K562 (cell line): Measurements from ENCODE around the gene ZNF776. TPM values are rescaled to one million over a fixed set of nuclear protein-coding genes. Genes with fewer than 3 reads are reported as not detected.

Source experiments
- ATAC-seq: fragments of 200-7000 bp; cut with Tn5 transposase; 3 replicates; pipeline ENCODE4 v1.9.1; 2020; ENCODE audit warnings: moderate library complexity
- BruUV-seq: library from RNA; stranded (reverse); fragments of 400-500 nt; replicated peaks from 2 replicates; lab custom pipeline; 2021; lab: Mats Ljungman, UMichigan
- CTCF ChIA-PET: fragments of 300-600 bp; formaldehyde crosslinking; extraction: SDS; loops from one replicate; lab custom pipeline; 2021; ENCODE audit warnings: low intra/inter-chr PET ratio; lab: Yijun Ruan, JAX
- POLR2A ChIA-PET: fragments of 300-600, 350-650 bp; sonication (Branson Sonifier 250); formaldehyde crosslinking; extraction: SDS; loops from one replicate; lab custom pipeline; 2021; ENCODE audit warnings: antibody characterized with exemption, inconsistent platforms; lab: Yijun Ruan, JAX
- DNase-seq, 4 experiments: peaks; one replicate each; pipeline versions ENCODE4 v3.0.0 to v3.0.0-alpha.2; 2011 to 2018; ENCODE audit warnings: low spot score in 3 of 4, mixed read lengths in 3 of 4; ENCODE audit errors: extremely low read depth in 1 of 4
- FAIRE-seq: peaks from 2 replicates; lab custom pipeline; 2011; peaks lifted over from hg19 to GRCh38; lab: Jason Lieb, UNC
- H2AFZ ChIP-seq: 2 replicates; pipeline ENCODE4 v1.6.0; 2011; ENCODE audit warnings: low read depth, low read length, control low read depth, inconsistent platforms
- H3K27ac ChIP-seq: fragments of 200-600 bp; 3 replicates; pipeline ENCODE4 v1.8.0; 2011; ENCODE audit warnings: low read depth, mild to moderate bottlenecking, control low read depth, inconsistent platforms, low read length, moderate library complexity, mixed read lengths; ENCODE audit errors: extremely low read depth
- H3K27me3 ChIP-seq, 2 experiments: fragments of 300-600 bp in 1 of 2; 2 replicates in 1 of 2; 3 replicates in 1 of 2; pipeline versions ENCODE4 v1.6.0 to v1.8.0; 2011; ENCODE audit warnings: inconsistent platforms in 2 of 2, low read length in 2 of 2, mild to moderate bottlenecking in 1 of 2, mixed read lengths in 1 of 2, moderate library complexity in 1 of 2; ENCODE audit not compliant: control insufficient read depth in 2 of 2, insufficient read depth in 2 of 2
- H3K36me3 ChIP-seq: fragments of 300-600 bp; 3 replicates; pipeline ENCODE4 v1.8.0; 2011; ENCODE audit warnings: mild to moderate bottlenecking, low read length, inconsistent platforms; ENCODE audit not compliant: control insufficient read depth, insufficient read depth
- H3K4me1 ChIP-seq, 2 experiments: fragments of 200-600 bp in 1 of 2; replicated peaks in 1 of 2; 2 replicates in 1 of 2; 3 replicates in 1 of 2; pipeline versions ENCODE4 v1.5.1 to v1.8.0; 2011; ENCODE audit warnings: inconsistent platforms in 2 of 2, low read length in 2 of 2, mild to moderate bottlenecking in 1 of 2, mixed read lengths in 1 of 2, moderate library complexity in 1 of 2; ENCODE audit not compliant: control insufficient read depth in 2 of 2, insufficient read depth in 2 of 2
- H3K4me2 ChIP-seq: 2 replicates; pipeline ENCODE4 v1.6.1; 2011; ENCODE audit warnings: low read length, control low read depth, inconsistent platforms, mixed read lengths; ENCODE audit not compliant: insufficient read depth
- H3K4me3 ChIP-seq: fragments of 200-600 bp; sonication (generic), shearing (Covaris generic); 2 replicates; pipeline ENCODE4 v1.5.1; 2016; ENCODE audit warnings: control low read depth, inconsistent platforms
- H3K79me2 ChIP-seq: fragments of 200-600 bp; 3 replicates; pipeline ENCODE4 v1.8.0; 2011; ENCODE audit warnings: low read length, inconsistent platforms; ENCODE audit not compliant: control insufficient read depth, insufficient read depth
- H3K9ac ChIP-seq, 2 experiments: 2 replicates each; pipeline versions ENCODE4 v1.6.0 to v1.6.1; 2011; ENCODE audit warnings: low read depth in 2 of 2, low read length in 2 of 2, control low read depth in 1 of 2, inconsistent platforms in 1 of 2, mild to moderate bottlenecking in 1 of 2, mixed read lengths in 1 of 2; ENCODE audit not compliant: insufficient read depth in 1 of 2
- H3K9me1 ChIP-seq: one replicate; pipeline ENCODE4 v1.6.0; 2011; ENCODE audit warnings: inconsistent platforms, mild to moderate bottlenecking, low read length, moderate library complexity; ENCODE audit not compliant: control insufficient read depth, insufficient read depth
- H3K9me3 ChIP-seq: replicated peaks from 2 replicates; pipeline ENCODE4 v1.5.1; 2011; ENCODE audit warnings: low read depth, low read length, inconsistent platforms; ENCODE audit not compliant: control insufficient read depth, insufficient read depth
- H4K20me1 ChIP-seq: replicated peaks from 2 replicates; pipeline ENCODE4 v1.6.1; 2011; ENCODE audit warnings: low read length, inconsistent platforms, mixed read lengths; ENCODE audit not compliant: control insufficient read depth, insufficient read depth
- C11orf30 ChIP-seq: fragments of 450-650 bp; IDR thresholded peaks from 2 replicates; pipeline ENCODE4 v1.6.1; 2016; ENCODE audit warnings: low read depth, mild to moderate bottlenecking
- CBX8 ChIP-seq: fragments of 200-600 bp; sonication (generic); IDR thresholded peaks from 2 replicates; pipeline ENCODE4 v1.6.1; 2012; ENCODE audit warnings: borderline replicate concordance, mixed run types, low read depth, mild to moderate bottlenecking, moderate library complexity, mixed read lengths, low read length, control low read depth, inconsistent platforms; ENCODE audit not compliant: poor library complexity, severe bottlenecking; ENCODE audit errors: extremely low read depth
- DLX4 ChIP-seq: fragments of 250-450 bp; sonication (Bioruptor Pico); IDR thresholded peaks from 2 replicates; pipeline ENCODE4 v1.6.1; 2021; ENCODE audit warnings: mild to moderate bottlenecking
- E2F8 ChIP-seq: fragments of 450-650 bp; IDR thresholded peaks from 2 replicates; pipeline ENCODE4 v1.7.1; 2018; ENCODE audit warnings: mild to moderate bottlenecking, low read depth; ENCODE audit not compliant: partially characterized antibody
- HNRNPLL ChIP-seq: fragments of 200-400 bp; formaldehyde crosslinking; IDR thresholded peaks from 2 replicates; pipeline ENCODE4 v1.6.1; 2017; ENCODE audit warnings: low read length, low read depth, mild to moderate bottlenecking; ENCODE audit not compliant: poor library complexity, severe bottlenecking
- MAFF ChIP-seq: IDR thresholded peaks from 2 replicates; pipeline ENCODE4 v1.6.1; 2012; ENCODE audit warnings: low read length, improper control_type of control experiment
- MAFG ChIP-seq: fragments of 450-650 bp; conservative IDR thresholded peaks from 2 replicates; pipeline ENCODE4 v1.6.1; 2016; ENCODE audit warnings: missing genetic modification characterization, missing compliant biosample characterization
- PHF20 ChIP-seq: fragments of 450-650 bp; IDR thresholded peaks from 2 replicates; pipeline ENCODE4 v1.6.1; 2018; ENCODE audit not compliant: partially characterized antibody
- PURB ChIP-seq: sonication (generic); formaldehyde crosslinking; IDR thresholded peaks from 2 replicates; pipeline ENCODE4 v1.9.0; 2021; ENCODE audit warnings: low read depth, mild to moderate bottlenecking, missing genetic modification reagents
- SMC3 ChIP-seq: conservative IDR thresholded peaks from 2 replicates; pipeline ENCODE4 v1.6.1; 2011; ENCODE audit warnings: low read depth, low read length, improper control_type of control experiment; ENCODE audit not compliant: insufficient read depth
- SOX6 ChIP-seq: fragments of 450-650 bp; IDR thresholded peaks from 2 replicates; pipeline ENCODE4 v1.6.1; 2014; ENCODE audit warnings: mild to moderate bottlenecking
- ZBTB2 ChIP-seq: fragments of 450-650 bp; IDR thresholded peaks from 2 replicates; pipeline ENCODE4 v1.6.1; 2016; ENCODE audit warnings: antibody characterized with exemption
- ZNF316 ChIP-seq: fragments of 450-650 bp; IDR thresholded peaks from 2 replicates; pipeline ENCODE4 v1.6.1; 2016
- WGBS: fragments of 100-300 bp; shearing (Covaris generic); methylation state at CpG from one replicate; pipeline ENCODE4 v1.1.6; 2016; ENCODE audit warnings: low coverage, mixed read lengths; ENCODE audit not compliant: insufficient coverage; ENCODE audit errors: missing lambda C conversion rate; 5-methylcytosine and 5-hydroxymethylcytosine counted together
- in situ Hi-C: fragments of 300-500 bp; cut with MboI; formaldehyde crosslinking; loops from 4 replicates; pipeline ENCODE4 v1.15.0; 2018; ENCODE audit warnings: inconsistent platforms, mixed read lengths
- intact Hi-C: fragments of 100-400 bp; cut with micrococcal nuclease; formaldehyde crosslinking; loops from 2 replicates; pipeline ENCODE4 v1.14.2; 2022
- polyA plus RNA-seq, 8 experiments: library from polyadenylated mRNA; depleted of rRNA in 4 of 8; stranded (reverse) in 5 of 8; unstranded in 3 of 8; fragments of >200 nt; fragmentation: Nextera tagmentation in 2 of 8; fragmentation: Illumina TruSeq in 1 of 8; extraction: Ambion mirVana in 2 of 8; extraction: Trizol in 1 of 8; gene quantifications; 2 replicates each; pipeline versions ENCODE4 v1.2.1 to v1.2.3, GENCODE V29; 2011 to 2014; ENCODE audit warnings: inconsistent platforms in 1 of 8, missing spikeins in 1 of 8
- total RNA-seq, 7 experiments: library from RNA; depleted of rRNA in 6 of 7; stranded (reverse); fragments of >200 nt in 6 of 7; fragmentation: Illumina TruSeq in 2 of 7; extraction: Trizol in 2 of 7; gene quantifications; 2 replicates each; pipeline versions ENCODE4 v1.2.1 to v1.2.3, GENCODE V29; 2011 to 2021; ENCODE audit warnings: low replicate concordance in 1 of 7
- TF ChIP-seq, protein P1 (sequence below): sonication (generic); formaldehyde crosslinking; IDR thresholded peaks from 2 replicates; pipeline ENCODE4 v1.5.0; 2020; ENCODE audit warnings: missing genetic modification reagents
- TF ChIP-seq, protein P2 (sequence below): fragments of 250-450 bp; sonication (Bioruptor Pico); IDR thresholded peaks from 2 replicates; pipeline ENCODE4 v1.8.0; 2022; ENCODE audit warnings: inconsistent platforms

Gene ZNF776
- total and polyA plus RNA-seq, 9 of the 15 experiments (the other 6 are each of a cell fraction or from before 2014, with no cell fraction given), result 2.2 to 16.9 (median 8.2) TPM

DNA sequence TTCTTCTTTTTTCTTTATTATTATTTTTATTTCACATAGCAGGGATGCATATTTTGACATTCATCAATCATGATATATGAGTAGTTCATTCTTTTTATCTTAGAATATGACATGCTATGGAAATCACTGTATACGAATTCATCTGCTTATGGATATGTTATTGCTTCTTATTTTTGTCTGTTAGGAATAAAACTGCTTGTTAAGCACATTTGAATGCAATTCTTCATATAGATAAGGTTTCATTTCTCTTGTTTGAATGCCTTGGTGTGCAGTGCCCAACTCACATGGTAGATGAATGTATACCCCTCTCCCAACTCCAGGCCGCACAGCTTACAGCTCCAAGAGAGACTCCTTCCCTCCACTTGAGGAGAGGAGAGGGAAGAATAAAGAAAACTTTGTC is 11.3 kb downstream of the ZNF776 start:
- Histone ChIP-seq H3K4me3 (no peak overlapping the region), H3K9me3 (peaks cover 31% of the 10 kb centered on the region), H3K4me1 (no peaks in the 10 kb centered on the region), H3K9me1 (no peaks in the 10 kb centered on the region), H3K27ac (no peak overlapping the region), H3K4me2 (no peak overlapping the region), H3K36me3 (peaks cover 46% of the 10 kb centered on the region), H2AFZ (no peak overlapping the region), H3K27me3 (no peaks in the 10 kb centered on the region), H3K9ac (no peak overlapping the region), H4K20me1 (no peaks in the 10 kb centered on the region), H3K79me2 (no peaks in the 10 kb centered on the region)
- no TSS peak for BruUV-seq
- ChIA-PET POLR2A (interaction anchor here (1.0 kb wide), 1 partner anchor 12 kb away, joined by 5 read pairs; the partner anchor contains the start of gene ZNF586), CTCF (no interaction called here)
- in situ Hi-C loops, result no loop called here
- FAIRE-seq, result no peak
- TF ChIP-seq SMC3 (no peak), DLX4 (CRISPR knock-in tag) (no peak), ZBTB2 (no peak), ZNF316 (peak; percentile 69), HNRNPLL (no peak), C11orf30 (peak; percentile 33; the same call in 1 of the 2 replicates), CBX8 (no peak), PHF20 (no peak), E2F8 (no peak), MAFG (tag) (peak; percentile 37; the same call in 1 of the 2 replicates), MAFF (peak; percentile 4; the same call in 1 of the 2 replicates), PURB (CRISPR knock-in tag) (no peak), SOX6 (no peak)
- TF ChIP-seq, protein P1, sequence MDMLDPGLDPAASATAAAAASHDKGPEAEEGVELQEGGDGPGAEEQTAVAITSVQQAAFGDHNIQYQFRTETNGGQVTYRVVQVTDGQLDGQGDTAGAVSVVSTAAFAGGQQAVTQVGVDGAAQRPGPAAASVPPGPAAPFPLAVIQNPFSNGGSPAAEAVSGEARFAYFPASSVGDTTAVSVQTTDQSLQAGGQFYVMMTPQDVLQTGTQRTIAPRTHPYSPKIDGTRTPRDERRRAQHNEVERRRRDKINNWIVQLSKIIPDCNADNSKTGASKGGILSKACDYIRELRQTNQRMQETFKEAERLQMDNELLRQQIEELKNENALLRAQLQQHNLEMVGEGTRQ (CRISPR knock-in tag), result no peak
- TF ChIP-seq, protein P2, sequence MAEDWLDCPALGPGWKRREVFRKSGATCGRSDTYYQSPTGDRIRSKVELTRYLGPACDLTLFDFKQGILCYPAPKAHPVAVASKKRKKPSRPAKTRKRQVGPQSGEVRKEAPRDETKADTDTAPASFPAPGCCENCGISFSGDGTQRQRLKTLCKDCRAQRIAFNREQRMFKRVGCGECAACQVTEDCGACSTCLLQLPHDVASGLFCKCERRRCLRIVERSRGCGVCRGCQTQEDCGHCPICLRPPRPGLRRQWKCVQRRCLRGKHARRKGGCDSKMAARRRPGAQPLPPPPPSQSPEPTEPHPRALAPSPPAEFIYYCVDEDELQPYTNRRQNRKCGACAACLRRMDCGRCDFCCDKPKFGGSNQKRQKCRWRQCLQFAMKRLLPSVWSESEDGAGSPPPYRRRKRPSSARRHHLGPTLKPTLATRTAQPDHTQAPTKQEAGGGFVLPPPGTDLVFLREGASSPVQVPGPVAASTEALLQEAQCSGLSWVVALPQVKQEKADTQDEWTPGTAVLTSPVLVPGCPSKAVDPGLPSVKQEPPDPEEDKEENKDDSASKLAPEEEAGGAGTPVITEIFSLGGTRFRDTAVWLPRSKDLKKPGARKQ (CRISPR knock-in tag), result no peak
- no peak for DNase-seq
- intact Hi-C loops, result no loop called here
- no peak for ATAC-seq
- 81% methylated on average over 2 of the region's 2 CpGs for WGBS
